ENCODE results near the gene PDZRN3.

The PDZRN3 gene

GRCh38 chr3:73342077-73342476 lies 282.7 kb downstream of the PDZRN3 start:
- TF ChIP-seq FOXK2 (IDR thresholded peaks at IDR 0.05) (no peak), FOXA1 (IDR thresholded peaks at IDR 0.05) (no peak), L3MBTL2 (conservative IDR thresholded peaks at IDR 0.05) (no peak), SP1 (IDR thresholded peaks at IDR 0.05) (no peak), ARNT (IDR thresholded peaks at IDR 0.05) (no peak), CTBP1 (IDR thresholded peaks at IDR 0.05; ENCODE audit: borderline replicate concordance) (no peak), NFRKB (IDR thresholded peaks at IDR 0.05) (no peak), HDGF (IDR thresholded peaks at IDR 0.05; ENCODE audit: borderline replicate concordance) (no peak), LEF1 (IDR thresholded peaks at IDR 0.05; ENCODE audit: borderline replicate concordance) (no peak), BHLHE40 (IDR thresholded peaks at IDR 0.05; ENCODE audit: borderline replicate concordance) (no peak), PKNOX1 (IDR thresholded peaks at IDR 0.05) (no peak), TARDBP (IDR thresholded peaks at IDR 0.05) (no peak), ELF4 (IDR thresholded peaks at IDR 0.05) (no peak), ZNF384 (IDR thresholded peaks at IDR 0.05) (no peak), SUZ12 (IDR thresholded peaks at IDR 0.05) (no peak), FOXM1 (IDR thresholded peaks at IDR 0.05; ENCODE audit: borderline replicate concordance) (no peak)
- CTCF ChIA-PET: no interaction called here
- no peak for DNase-seq (ENCODE audit: extremely low spot score)
- POLR2A ChIA-PET: interaction anchor here (1.0 kb wide), 1 partner anchor 11 kb away, joined by 3 read pairs; no protein-coding TSS in a partner anchor

GRCh38 chr3:73341272-73341935 lies 283.3 kb downstream of the PDZRN3 start:
- ChIA-PET CTCF (no interaction called here), POLR2A (interaction anchor here (1.0 kb wide), 1 partner anchor 10 kb away, joined by 3 read pairs; no protein-coding TSS in a partner anchor)
- DNase-seq (ENCODE audit: extremely low spot score): no peak
- no peak for TF ChIP-seq CTBP1 (IDR thresholded peaks at IDR 0.05; ENCODE audit: borderline replicate concordance)
- no peak for TF ChIP-seq SUZ12 (IDR thresholded peaks at IDR 0.05)
- TF ChIP-seq FOXK2 (IDR thresholded peaks at IDR 0.05): no peak
- no peak for TF ChIP-seq FOXM1 (IDR thresholded peaks at IDR 0.05; ENCODE audit: borderline replicate concordance)
- no peak for TF ChIP-seq ARNT (IDR thresholded peaks at IDR 0.05)

- TF ChIP-seq SUZ12 (IDR thresholded peaks at IDR 0.05) (no peak), ARNT (IDR thresholded peaks at IDR 0.05) (no peak), SP1 (IDR thresholded peaks at IDR 0.05) (no peak), TARDBP (IDR thresholded peaks at IDR 0.05) (no peak), NFRKB (IDR thresholded peaks at IDR 0.05) (no peak), FOXK2 (IDR thresholded peaks at IDR 0.05) (no peak), L3MBTL2 (conservative IDR thresholded peaks at IDR 0.05) (no peak), ZNF384 (IDR thresholded peaks at IDR 0.05) (no peak), LEF1 (IDR thresholded peaks at IDR 0.05; ENCODE audit: borderline replicate concordance) (no peak), BHLHE40 (IDR thresholded peaks at IDR 0.05; ENCODE audit: borderline replicate concordance) (no peak), FOXA1 (IDR thresholded peaks at IDR 0.05) (no peak), HDGF (IDR thresholded peaks at IDR 0.05; ENCODE audit: borderline replicate concordance) (no peak), ELF4 (IDR thresholded peaks at IDR 0.05) (no peak), PKNOX1 (IDR thresholded peaks at IDR 0.05) (no peak), FOXM1 (IDR thresholded peaks at IDR 0.05; ENCODE audit: borderline replicate concordance) (no peak), CTBP1 (IDR thresholded peaks at IDR 0.05; ENCODE audit: borderline replicate concordance) (no peak)
- DNase-seq (ENCODE audit: extremely low spot score): no peak
- ChIA-PET CTCF (no interaction called here), POLR2A (no interaction called here)
These were observed 292.2 kb downstream of the PDZRN3 start for GRCh38 chr3:73332558-73332957.
